ENCODE results near the gene GLIPR1. TPM values are rescaled to one million over a fixed set of nuclear protein-coding genes. Genes with fewer than 3 reads are reported as not detected.
"Not testable (repeated sequence)": the region's sequence is repeated elsewhere in the genome, so short reads cannot be mapped to it uniquely, and the experiment has no call there.

Gene GLIPR1
- polyA plus RNA-seq (2012; ENCODE audit: low read depth, missing spikeins): 19.1 TPM

DNA sequence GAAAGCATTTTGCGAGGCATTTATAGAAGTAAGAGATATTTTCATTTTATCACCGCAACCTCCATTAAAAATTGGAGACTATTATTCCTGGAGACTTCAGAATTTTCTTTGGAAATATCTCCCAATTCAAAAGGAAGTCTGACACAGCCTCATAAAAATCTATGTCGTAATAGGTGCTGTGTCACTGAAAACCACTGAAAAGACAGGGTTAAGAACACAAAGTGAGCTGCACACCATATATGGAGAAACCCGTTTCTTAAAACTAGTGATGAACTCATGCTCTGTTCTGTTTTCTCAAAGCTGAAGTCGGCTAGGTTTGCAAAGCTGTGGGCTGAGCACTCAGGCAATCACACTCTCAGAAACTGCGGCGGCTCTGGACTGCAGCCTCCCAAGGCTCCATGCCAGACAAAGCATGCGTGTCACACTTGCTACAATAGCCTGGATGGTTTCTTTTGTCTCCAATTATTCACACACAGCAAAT, at the start of gene GLIPR1:
TSS of gene GLIPR1 (plus strand) at position 287 of the 481 bp plus-strand sequence. CDS start at position 413, 126 bp downstream.
- peak; percentile 20 for DNase-seq (ENCODE audit: insufficient read length, low spot score)
- FAIRE-seq: peak; percentile 81

DNA sequence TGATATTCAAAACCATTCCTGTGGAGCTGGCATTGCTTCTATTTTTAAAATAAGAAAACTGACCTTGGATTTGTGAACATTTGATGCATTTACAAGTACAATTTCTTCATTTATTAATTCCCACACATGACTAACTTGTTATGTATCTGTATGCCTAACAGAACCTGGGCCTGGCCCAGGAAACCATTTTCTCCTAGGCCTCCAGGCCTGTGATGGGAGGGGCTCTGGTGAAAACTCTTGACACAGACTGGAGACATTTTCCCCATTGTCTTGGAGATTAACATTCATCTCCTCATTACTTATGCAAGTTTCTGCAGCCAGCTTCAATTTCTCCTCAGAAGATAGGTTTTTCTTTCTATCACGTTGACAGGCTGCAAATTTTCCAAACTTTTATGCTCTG, 47.6 kb upstream of the GLIPR1 start:
- DNase-seq (ENCODE audit: insufficient read length, low spot score) (no peak), FAIRE-seq (no peak)
- no peak for TF ChIP-seq TAF1 (IDR thresholded peaks at IDR 0.05; ENCODE audit: low read depth, low read length)
- TF ChIP-seq POU2F2 (IDR thresholded peaks at IDR 0.05; ENCODE audit: low read depth, low read length): no peak
- TF ChIP-seq SPI1 (IDR thresholded peaks at IDR 0.05; ENCODE audit: low read depth, low read length): no peak
- no peak for TF ChIP-seq PAX5 (IDR thresholded peaks at IDR 0.05; ENCODE audit: insufficient read depth, low read length, severe bottlenecking)
- TF ChIP-seq POLR2A (IDR thresholded peaks at IDR 0.05; ENCODE audit: low read depth, low read length): no peak

More for the DNA sequence above, at the start of gene GLIPR1:
- TF ChIP-seq POLR2A (IDR thresholded peaks at IDR 0.05; ENCODE audit: low read depth, low read length): peak; percentile 98
- peak; percentile 97 for TF ChIP-seq POLR2AphosphoS5 (IDR thresholded peaks at IDR 0.05; ENCODE audit: low read depth, low read length)
- TF ChIP-seq SPI1 (IDR thresholded peaks at IDR 0.05; ENCODE audit: low read depth, low read length): no peak
- peak; percentile 72; the same call in 1 of the 2 replicates for TF ChIP-seq POU2F2 (IDR thresholded peaks at IDR 0.05; ENCODE audit: low read depth, low read length)
- no peak for TF ChIP-seq PAX5 (IDR thresholded peaks at IDR 0.05; ENCODE audit: insufficient read depth, low read length, severe bottlenecking)
- peak; percentile 96 for TF ChIP-seq TAF1 (IDR thresholded peaks at IDR 0.05; ENCODE audit: low read depth, low read length)

DNA sequence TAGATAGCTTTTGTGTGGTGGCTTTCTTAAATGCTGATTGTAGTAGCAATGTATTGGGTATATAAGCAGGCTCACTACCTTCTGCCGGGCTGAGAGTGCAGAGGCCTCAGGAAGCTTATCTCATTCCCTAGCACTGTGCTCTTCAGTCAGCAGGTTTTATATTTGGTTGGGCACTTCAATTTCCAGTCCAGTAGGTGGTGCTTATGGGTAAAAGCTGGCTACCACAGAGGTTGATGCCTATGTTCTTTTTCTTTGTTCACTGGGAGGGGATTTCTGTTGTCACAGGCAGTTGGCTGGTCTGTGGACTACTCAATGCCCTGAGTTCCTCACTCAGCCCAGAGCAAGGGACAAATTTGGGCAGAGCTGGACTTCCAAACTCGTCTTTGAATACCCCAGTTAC, 43.0 kb upstream of the GLIPR1 start:
- FAIRE-seq (no peak), DNase-seq (ENCODE audit: insufficient read length, low spot score) (no peak)

DNA sequence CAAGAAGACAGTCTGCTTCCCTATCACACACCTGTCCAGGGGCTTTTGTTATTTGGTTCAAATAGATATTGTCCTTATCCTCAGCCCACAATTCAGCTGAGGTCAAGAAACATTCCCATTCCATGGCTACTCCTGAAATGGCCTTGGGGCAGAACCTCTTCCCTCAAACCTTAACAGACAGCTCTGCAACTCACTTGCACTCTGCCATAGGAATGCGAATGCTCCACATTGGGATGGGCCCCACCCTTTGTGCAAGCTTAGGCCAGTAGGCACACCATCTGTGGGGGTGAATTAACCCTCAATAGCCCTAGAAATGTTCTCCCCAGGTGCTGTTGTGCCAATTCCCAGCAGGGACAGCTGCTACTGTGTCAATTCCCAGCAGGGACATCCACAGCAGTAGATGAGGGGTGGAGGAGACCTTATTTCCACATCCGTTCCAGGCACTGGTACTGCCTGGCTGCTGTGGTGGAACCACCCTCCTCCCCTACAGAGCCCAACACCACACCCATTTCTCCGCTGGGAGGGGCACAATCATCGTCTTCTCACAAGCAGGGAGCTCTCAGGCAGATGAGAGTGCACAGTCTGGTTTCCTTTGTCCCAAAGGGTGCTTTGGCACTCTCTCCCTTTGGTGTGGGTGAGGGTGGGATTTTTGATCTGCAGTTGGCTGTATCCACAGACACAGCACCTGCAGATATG, 42.3 kb upstream of the GLIPR1 start:
- DNase-seq (ENCODE audit: insufficient read length, low spot score) (no peak), FAIRE-seq (no peak)
- no peak for TF ChIP-seq POLR2AphosphoS5 (IDR thresholded peaks at IDR 0.05; ENCODE audit: low read depth, low read length)
- TF ChIP-seq TAF1 (IDR thresholded peaks at IDR 0.05; ENCODE audit: low read depth, low read length): no peak

More for the DNA sequence above, 43.0 kb upstream of the GLIPR1 start:
- TF ChIP-seq POU2F2 (IDR thresholded peaks at IDR 0.05; ENCODE audit: low read depth, low read length): no peak
- no peak for TF ChIP-seq POLR2A (IDR thresholded peaks at IDR 0.05; ENCODE audit: low read depth, low read length)
- no peak for TF ChIP-seq POLR2AphosphoS5 (IDR thresholded peaks at IDR 0.05; ENCODE audit: low read depth, low read length)
- TF ChIP-seq SPI1 (IDR thresholded peaks at IDR 0.05; ENCODE audit: low read depth, low read length): no peak
- TF ChIP-seq TAF1 (IDR thresholded peaks at IDR 0.05; ENCODE audit: low read depth, low read length): no peak
- no peak for TF ChIP-seq PAX5 (IDR thresholded peaks at IDR 0.05; ENCODE audit: insufficient read depth, low read length, severe bottlenecking)

DNA sequence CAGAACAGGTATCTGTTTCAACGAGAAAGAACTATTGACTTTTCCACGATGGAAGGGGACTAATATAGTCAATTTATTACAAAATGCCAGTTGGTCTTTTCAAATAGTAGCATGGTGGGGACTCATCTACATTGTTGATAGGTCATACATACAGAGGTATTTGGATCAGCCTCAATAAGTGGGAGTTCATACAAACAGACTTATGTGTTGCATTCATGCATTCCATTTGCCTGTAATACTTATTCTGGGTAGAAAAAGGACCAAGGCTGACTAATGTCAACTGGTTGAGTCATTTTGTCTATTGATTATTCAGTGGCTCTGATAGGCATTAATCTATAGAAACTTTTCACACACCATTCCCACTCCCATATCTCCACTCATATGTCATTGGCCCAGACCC, 41.5 kb upstream of the GLIPR1 start:
- FAIRE-seq (no peak), DNase-seq (ENCODE audit: insufficient read length, low spot score) (no peak)

DNA sequence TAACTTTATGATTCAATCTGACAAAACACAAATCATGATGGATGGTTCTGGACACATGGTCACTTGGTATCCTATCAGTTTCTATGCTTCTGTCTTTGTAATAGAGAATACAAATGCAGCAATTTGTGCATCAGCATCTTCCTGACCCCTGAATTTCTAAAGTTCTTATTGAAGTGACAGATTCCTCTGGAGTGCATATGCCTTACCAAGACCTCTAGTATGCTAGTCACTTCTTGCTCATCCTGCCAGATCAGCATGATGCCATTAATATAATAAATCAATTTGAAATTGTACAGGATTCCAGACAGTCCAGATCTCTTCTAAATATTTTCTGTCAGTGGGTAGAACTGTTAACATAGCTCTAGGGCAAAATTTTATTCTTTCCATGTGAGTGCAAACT, 40.6 kb upstream of the GLIPR1 start:
- DNase-seq (ENCODE audit: insufficient read length, low spot score) (no peak), FAIRE-seq (no peak)
- no peak for TF ChIP-seq POLR2A (IDR thresholded peaks at IDR 0.05; ENCODE audit: low read depth, low read length)
- no peak for TF ChIP-seq POU2F2 (IDR thresholded peaks at IDR 0.05; ENCODE audit: low read depth, low read length)
- no peak for TF ChIP-seq TAF1 (IDR thresholded peaks at IDR 0.05; ENCODE audit: low read depth, low read length)
- no peak for TF ChIP-seq POLR2AphosphoS5 (IDR thresholded peaks at IDR 0.05; ENCODE audit: low read depth, low read length)
- TF ChIP-seq PAX5 (IDR thresholded peaks at IDR 0.05; ENCODE audit: insufficient read depth, low read length, severe bottlenecking): no peak
- TF ChIP-seq SPI1 (IDR thresholded peaks at IDR 0.05; ENCODE audit: low read depth, low read length): no peak

More for the DNA sequence above, 41.5 kb upstream of the GLIPR1 start:
- TF ChIP-seq TAF1 (IDR thresholded peaks at IDR 0.05; ENCODE audit: low read depth, low read length) (no peak), SPI1 (IDR thresholded peaks at IDR 0.05; ENCODE audit: low read depth, low read length) (no peak), POLR2AphosphoS5 (IDR thresholded peaks at IDR 0.05; ENCODE audit: low read depth, low read length) (no peak), POU2F2 (IDR thresholded peaks at IDR 0.05; ENCODE audit: low read depth, low read length) (no peak), PAX5 (IDR thresholded peaks at IDR 0.05; ENCODE audit: insufficient read depth, low read length, severe bottlenecking) (no peak), POLR2A (IDR thresholded peaks at IDR 0.05; ENCODE audit: low read depth, low read length) (no peak)

DNA sequence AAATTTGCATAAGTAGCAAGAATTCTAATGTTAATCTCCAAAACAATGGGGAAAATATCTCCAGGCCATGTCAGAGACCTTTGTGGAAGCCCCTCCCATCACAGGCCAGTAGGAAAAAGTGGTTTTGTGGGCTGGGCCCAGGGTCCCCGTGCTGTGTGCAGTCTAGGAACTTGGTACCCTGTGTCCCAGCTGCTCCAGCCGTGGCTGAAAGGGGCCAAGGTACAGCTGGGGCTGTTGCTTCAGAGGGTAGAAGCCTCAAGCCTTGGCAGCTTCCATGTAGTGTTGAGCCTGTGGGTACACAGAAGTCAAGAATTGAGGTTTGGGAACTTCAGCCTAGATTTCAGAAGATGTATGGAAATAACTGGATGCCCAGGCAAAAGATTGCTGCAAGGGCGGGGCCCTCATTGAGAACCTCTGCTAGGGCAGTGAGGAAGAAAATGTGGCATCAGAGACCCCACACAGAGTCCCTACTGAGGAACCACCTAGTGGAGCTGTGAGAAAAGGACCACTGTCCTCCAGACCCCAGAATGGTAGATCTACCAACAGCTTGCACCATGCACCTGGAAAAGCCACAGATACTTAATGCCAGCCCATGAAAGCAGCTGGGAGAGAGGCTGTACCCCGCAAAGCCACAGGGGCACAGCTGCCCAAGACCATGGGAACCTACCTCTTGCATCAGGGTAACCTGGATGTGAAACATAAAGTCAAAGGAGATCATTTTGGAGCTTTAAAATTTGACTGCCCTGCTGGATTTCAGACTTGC, 38.7 kb upstream of the GLIPR1 start:
- not testable (repeated sequence) for FAIRE-seq; DNase-seq (ENCODE audit: insufficient read length, low spot score)

DNA sequence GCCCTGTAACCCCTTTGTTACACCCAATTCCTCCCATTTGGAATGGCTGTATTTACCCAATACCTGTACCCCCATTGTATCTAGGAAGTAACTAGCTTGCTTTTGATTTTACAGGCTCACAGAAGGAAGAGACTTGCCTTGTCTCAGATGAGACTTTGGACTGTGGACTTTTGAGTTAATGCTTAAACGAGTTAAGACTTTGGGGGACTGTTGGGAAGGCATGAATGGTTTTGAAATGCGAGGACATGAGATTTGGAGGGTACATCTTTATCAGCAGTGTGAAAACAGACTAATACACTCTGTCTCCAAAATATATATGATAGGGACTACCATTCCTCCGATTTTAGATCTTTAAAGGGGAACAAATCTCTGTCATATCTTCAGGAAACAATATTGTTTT, 38.1 kb upstream of the GLIPR1 start:
- not testable (repeated sequence) for DNase-seq (ENCODE audit: insufficient read length, low spot score); FAIRE-seq

DNA sequence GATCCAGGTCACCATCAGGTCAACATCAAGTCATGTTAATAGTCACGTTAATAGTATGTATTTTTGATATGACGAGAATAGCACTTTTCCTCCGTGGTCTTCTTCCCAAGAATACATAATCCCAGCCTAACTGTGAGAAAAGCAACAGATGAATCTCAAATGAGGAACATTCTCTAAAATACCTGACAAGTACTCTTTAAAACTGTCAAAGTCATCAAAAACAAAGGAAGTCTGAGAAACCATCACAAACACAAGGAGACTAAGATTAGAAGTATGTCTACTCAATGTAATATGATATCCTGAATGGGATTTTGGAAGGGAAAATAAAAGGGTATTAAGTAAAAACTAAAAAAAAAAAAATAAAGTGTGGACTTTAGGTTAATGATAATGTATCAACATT, 36.8 kb upstream of the GLIPR1 start:
- TF ChIP-seq PAX5 (IDR thresholded peaks at IDR 0.05; ENCODE audit: insufficient read depth, low read length, severe bottlenecking) (no peak), POLR2AphosphoS5 (IDR thresholded peaks at IDR 0.05; ENCODE audit: low read depth, low read length) (no peak), POU2F2 (IDR thresholded peaks at IDR 0.05; ENCODE audit: low read depth, low read length) (no peak)
- FAIRE-seq (no peak), DNase-seq (ENCODE audit: insufficient read length, low spot score) (no peak)

DNA sequence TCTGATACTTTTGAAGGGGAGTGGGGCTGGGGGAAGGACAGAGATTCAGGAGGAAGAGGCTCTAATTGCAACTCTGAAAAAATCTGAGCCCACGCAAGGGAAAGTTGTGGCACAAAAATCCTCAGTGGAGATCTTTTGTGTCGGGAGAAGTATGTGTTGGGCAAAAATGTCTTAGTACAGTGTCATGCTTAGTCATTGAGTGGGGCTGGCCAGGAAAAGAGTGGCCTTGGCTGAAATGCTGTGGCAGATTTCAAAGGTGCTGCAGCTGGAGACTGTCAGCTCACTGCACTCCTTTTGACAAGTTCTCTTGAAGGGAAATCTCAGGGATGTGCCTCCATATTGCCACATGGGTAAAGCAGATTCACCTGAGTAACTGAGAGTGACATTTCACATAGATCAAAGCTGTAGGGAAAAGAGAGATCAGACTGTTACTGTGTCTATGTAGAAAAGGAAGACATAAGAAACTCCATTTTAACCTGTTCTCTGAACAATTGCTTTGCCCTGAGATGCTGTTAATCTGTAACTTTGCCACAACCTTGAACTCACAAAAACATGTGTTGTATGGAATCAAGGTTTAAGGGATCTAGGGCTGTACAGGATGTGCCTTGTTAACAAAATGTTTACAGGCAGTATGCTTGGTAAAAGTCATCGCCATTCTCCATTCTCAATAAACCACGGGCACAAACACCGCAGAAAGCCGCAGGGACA, 36.0 kb upstream of the GLIPR1 start:
- FAIRE-seq (no peak), DNase-seq (ENCODE audit: insufficient read length, low spot score) (no peak)
- TF ChIP-seq POLR2AphosphoS5 (IDR thresholded peaks at IDR 0.05; ENCODE audit: low read depth, low read length): no peak
- no peak for TF ChIP-seq TAF1 (IDR thresholded peaks at IDR 0.05; ENCODE audit: low read depth, low read length)
- TF ChIP-seq SPI1 (IDR thresholded peaks at IDR 0.05; ENCODE audit: low read depth, low read length): no peak
- TF ChIP-seq PAX5 (IDR thresholded peaks at IDR 0.05; ENCODE audit: insufficient read depth, low read length, severe bottlenecking): no peak
- TF ChIP-seq POLR2A (IDR thresholded peaks at IDR 0.05; ENCODE audit: low read depth, low read length): no peak
- TF ChIP-seq POU2F2 (IDR thresholded peaks at IDR 0.05; ENCODE audit: low read depth, low read length): no peak

DNA sequence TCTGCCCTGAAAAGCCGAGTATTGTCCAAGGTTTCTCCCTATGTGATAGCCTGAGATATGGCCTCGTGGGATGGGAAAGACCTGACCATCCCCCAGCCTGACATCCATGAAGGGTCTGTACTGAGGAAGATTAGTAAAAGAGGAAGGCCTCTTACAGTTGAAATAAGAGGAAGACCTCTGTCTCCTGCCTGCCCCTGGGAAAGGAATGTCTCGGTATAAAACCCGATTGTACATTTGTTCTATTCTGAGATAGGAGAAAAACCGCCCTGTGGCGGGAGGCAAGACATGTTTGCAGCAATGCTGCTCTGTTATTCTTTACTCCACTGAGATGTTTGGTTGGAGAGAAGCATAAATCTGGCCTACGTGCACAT, 35.4 kb upstream of the GLIPR1 start:
- DNase-seq (ENCODE audit: insufficient read length, low spot score); FAIRE-seq: not testable (repeated sequence)
